GM23248 (cell line): ENCODE data around the gene SUCLG1.

ENCODE experiments used
- EZH2 ChIP-seq: fragments of 200-600 bp; sonication (generic); IDR thresholded peaks from 2 replicates; pipeline ENCODE4 v1.6.1; 2018; ENCODE audit warnings: antibody characterized with exemption, mild to moderate bottlenecking; ENCODE audit not compliant: insufficient read depth, poor library complexity, severe bottlenecking
- EZH2phosphoT487 ChIP-seq: fragments of 200-600 bp; sonication (generic); IDR thresholded peaks from 2 replicates; pipeline ENCODE4 v1.6.1; 2018; ENCODE audit warnings: antibody characterized with exemption, moderate library complexity, mild to moderate bottlenecking, low read depth; ENCODE audit not compliant: insufficient read depth

DNA sequence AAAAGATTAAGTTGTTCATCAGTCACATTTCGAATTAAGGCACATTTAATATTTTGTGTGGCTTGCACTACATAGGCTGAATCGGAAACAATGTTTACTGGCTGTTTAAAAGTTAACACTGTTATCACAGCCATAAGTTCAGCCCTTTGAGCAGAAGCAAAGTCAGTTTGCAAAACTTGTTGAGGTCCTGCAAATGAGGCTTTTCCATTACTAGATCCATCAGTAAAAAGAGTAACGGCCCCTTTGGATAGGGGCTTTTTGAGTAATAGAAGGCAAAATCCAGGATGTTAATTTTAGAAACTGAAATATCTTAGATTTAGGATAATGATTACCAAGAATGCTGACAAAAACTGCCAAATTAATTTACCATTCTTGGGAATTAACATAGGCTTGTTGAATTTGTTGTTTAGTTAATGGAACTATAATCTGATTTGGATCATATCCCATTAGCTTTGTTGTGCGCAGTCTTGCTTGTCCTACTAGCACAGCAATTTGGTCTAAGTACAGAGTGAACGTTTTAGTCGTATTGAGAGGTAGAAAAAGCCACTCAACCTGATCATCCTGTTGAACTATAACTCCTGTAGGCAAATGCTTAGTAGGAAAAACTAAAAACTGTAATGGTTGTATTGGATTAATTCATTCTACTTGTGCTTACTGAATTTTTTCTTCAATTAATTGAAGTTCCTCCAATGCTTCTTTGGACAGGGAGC, 13.9 kb upstream of the SUCLG1 start:
- no peak for TF ChIP-seq EZH2
- no peak for TF ChIP-seq EZH2phosphoT487
